HG02870 (cell line): ENCODE data around the gene EMILIN1.
A peak's percentile ranks its signal among the peaks of the same experiment; 100 is the strongest.
"Not testable (repeated sequence)": the region's sequence is repeated elsewhere in the genome, so short reads cannot be mapped to it uniquely, and the experiment has no call there.

Experiments used
- ATAC-seq: cut with Tn5 transposase; IDR thresholded peaks from one replicate; pipeline ENCODE4 v1.9.1; 2021; ENCODE audit warnings: mild to moderate bottlenecking, moderate library complexity; ENCODE audit not compliant: unreplicated experiment

The EMILIN1 gene

DNA sequence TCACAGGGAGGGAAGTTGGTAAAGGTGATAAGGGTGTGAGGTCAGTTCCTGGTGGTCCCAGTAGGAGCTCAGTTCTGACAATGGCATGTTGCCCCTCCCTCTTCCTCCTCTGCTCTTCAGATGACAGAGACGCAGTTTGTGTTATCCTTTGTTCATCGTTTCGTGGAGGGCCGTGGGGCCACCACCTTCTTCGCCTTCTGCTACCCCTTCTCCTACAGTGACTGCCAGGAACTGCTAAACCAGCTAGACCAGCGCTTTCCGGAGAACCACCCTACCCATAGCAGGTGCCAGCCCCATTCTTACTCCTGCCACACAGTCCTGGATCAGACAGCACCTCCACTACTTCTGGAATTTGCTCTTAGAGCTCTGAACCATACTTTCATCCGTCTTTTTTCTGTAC is 24.6 kb upstream of the EMILIN1 start:
- no peak for ATAC-seq

DNA sequence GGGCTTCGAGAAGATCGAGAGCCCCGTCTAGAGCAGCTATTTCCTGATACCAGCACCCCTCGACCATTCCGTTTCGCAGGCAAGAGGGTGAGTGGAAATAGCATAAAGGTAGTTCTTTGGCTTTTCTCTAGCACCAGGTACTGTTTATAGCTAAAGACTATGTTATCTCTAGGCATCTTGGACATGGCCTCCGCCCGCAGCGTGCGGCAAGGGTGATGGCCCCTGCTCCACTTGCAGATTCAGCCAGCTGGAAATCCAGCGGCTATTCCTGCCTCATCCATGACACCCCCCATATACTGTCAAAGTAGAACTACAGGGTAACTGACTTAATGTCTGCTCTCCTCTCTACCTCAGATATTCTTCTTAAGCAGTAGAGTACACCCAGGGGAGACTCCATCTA is 23.7 kb upstream of the EMILIN1 start:
- ATAC-seq = no peak

- ATAC-seq = no peak
Observed at GRCh38 chr2:27057184-27057583, 21.2 kb upstream of the EMILIN1 start.

- ATAC-seq = no peak
Observed at GRCh38 chr2:27058210-27058609, 20.2 kb upstream of the EMILIN1 start.

DNA sequence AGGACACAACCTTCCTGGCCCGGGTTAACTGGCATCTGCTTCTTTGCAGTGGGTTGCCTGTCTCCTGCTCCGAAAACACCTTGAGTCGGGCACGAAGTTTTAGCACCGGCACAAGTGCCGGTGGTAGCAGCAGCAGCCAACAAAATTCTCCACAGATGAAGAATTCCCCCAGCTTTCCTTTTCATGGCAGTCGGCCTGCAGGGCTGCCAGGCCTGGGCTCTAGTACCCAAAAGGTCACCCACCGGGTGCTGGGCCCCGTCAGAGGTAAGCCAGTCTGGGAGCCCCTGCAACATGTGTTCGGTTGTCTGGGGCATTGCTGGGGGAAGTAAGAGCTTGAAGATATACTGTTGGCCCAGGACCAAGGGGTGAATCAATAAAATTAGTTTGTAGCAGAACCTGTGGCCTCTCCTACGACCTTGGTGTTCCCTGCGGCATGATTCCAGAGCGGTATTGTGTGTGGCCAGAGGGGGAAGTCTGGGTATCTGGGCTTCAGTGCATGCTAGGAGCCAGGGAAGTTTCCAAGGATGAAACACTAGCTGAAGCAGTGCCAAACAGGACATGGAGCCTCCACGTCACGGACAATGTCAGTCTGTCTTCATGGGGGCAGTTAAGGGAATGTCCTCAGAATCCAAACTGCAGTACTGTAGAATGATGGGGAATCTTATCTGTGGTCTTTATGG is 19.1 kb upstream of the EMILIN1 start:
- ATAC-seq = no peak

DNA sequence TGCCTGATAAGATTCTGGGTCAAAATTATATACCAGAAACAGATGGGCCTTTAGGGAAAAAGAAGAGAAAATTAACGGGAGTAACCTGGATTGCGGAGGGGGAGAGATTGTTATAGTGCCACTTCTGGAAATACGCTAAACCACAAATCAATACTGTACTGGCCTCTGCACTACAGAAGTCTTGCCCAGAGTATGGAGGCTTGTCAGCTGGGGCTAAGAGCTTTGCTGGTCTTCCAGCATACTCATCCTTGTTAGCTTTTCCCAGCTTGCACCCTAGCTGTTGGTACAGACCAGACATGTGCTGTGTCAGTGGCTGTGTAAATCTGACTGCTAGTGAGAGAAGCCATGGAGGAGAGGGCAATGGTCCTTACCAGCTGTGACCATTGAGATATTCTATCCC is 18.1 kb upstream of the EMILIN1 start:
- no peak for ATAC-seq

- no peak for ATAC-seq
Observed at GRCh38 chr2:27065128-27065527, 13.3 kb upstream of the EMILIN1 start.

DNA sequence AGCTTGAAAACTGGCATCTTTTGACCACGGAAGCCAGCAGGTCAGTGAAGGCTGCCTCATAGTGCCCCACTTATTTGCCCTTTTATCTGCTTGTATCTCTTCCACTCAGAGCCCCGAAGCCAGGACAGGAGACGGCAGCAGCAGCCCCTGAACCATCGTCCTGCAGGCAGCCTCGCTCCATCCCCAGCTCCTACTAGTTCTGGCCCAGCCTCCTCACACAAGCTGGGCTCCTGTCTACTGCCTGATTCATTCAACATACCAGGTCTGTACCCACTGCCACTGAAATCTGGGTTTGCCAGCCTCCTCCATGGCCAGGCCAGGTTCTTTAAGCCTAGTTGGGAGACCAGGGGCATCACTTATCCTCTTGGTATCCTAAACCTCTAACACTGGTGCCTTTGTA is 11.0 kb upstream of the EMILIN1 start:
- no peak for ATAC-seq

DNA sequence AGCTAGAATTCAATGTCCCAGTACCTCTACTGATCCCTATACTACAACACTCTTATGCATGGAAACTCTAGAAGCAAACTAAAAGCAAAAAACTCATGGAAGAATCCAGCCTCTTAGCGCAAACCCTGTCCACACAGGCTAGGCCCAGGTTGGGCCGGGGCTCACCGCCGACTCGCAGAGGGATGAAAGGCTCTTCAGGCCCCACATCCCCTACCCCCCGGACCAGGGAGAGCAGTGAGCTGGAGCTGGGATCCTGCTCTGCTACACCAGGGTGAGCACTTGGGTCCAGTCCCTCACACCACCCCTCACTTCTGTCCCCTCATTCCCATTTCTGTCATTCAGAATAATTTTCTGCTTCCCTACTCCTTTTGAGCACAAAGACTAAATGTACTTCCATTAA is 9.0 kb upstream of the EMILIN1 start:
- ATAC-seq = no peak

- no peak for ATAC-seq
Observed at GRCh38 chr2:27069961-27070618, 8.3 kb upstream of the EMILIN1 start.

DNA sequence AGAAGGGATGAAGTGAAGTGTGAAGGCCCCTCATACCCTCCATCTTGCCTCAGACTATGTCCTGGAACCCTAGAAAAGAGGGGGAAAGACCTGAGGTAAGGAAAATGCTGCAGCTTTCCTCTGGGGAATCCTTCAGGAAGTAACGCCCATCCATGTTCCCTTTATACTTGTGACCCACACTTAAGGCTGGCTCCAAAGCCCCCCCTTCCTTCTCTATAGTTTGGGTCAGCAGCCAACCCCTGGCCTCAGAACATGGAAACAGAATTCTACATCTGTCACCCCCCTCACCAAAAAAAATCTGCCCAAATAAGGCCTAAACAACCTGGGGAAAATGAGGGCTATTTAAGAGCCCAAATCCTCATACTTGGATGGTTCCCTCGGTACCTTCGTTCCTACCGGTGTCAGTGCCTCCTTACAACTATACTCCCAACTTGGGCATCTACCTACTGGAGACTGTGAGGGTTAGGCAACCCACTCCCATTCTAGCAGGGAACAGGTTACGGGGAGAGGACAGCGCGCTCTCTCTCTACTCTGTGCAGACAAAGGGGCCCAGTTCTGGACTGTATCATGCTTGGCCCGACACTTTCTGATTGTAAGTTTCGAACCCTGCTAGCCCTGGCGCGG is 7.7 kb upstream of the EMILIN1 start:
- no peak for ATAC-seq

- ATAC-seq = peak; percentile 81
Observed at GRCh38 chr2:27071277-27071989, 7.0 kb upstream of the EMILIN1 start, which contains the start of gene OST4. OST4 (minus strand) TSS chr2:27071654.

DNA sequence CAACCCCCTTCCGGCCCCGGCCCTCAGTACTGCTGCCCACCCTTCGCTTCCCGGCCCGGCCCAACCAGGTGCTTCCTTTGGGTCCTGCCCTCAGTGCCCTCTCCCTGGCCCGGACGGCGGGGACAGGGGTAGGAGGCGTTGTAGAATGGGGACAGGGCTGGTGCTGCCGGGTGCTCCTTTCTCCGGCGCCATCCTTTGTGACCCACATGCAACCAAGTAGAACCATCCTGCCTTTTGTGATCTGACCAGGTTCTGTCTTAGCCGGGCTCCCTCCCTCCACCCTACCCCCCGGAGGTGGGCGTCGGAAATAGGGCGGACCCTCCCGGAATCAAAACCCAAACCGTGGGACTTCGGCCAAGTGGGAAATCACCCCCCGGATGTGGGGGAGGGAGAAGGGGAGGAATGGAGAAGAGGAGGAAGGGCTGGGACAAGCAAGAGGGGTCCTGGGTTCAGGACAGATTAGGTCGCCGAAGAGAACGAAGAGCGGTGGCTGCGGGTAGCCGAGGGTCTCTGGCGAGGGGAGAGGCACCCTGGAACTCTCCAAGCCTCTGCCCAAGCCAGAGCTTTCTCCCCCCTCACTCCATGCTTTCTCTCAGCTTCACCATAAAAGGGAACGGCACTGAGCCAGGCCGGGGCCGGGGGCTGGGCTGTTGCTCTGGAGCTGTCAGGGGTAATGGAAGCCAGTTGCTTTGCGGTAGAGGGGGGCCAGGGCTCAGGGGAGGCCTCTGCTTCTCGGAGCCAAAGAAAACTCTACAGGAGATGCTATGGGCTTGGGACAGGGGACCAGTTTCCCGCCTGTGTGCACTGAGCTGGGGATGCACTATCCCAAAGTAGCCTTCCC is 6.2 kb upstream of the EMILIN1 start:
- ATAC-seq = peak; percentile 15

GRCh38 chr2:27072920-27073319 is 5.5 kb upstream of the EMILIN1 start:
- no peak for ATAC-seq

- no peak for ATAC-seq
Observed at GRCh38 chr2:27073782-27074181, 4.6 kb upstream of the EMILIN1 start.

DNA sequence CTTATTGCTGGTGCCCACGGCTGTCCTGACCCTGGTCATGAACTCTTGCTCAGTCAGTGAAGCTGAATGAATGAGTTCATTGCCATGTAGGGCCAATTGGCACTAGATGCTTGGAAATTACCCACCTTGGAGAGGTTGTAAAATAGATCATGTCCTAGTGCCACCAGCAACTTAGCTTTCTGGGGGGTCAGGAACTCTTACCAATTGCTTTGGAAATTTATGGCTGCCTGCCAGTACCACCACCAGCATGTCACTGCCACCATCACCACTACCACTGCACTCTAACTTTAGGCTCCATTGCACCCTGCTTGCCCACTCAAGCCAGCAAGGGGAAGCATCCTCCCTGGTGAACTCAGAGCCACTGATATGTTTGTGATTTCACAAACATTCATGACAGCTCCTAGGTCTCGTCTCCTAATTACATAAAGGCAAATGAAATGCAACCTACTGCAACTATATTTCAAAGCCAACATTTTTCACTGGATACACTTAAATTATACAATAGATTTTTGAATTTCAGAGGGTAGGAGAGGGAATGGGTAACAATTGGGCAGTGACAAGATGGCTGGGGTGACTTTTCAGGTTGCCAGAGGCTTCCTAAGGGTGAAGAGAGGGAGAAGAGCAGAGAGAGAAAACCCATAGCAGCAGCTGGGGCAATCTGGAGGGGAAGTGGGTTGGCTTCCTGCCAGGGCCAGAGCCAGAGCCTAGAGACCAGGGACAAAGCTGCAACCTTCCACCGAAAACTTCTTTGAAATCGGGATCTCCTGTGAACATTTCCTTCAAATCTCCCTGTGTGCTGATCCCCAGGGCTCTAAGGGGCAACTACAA is 3.5 kb upstream of the EMILIN1 start:
- ATAC-seq = no peak

DNA sequence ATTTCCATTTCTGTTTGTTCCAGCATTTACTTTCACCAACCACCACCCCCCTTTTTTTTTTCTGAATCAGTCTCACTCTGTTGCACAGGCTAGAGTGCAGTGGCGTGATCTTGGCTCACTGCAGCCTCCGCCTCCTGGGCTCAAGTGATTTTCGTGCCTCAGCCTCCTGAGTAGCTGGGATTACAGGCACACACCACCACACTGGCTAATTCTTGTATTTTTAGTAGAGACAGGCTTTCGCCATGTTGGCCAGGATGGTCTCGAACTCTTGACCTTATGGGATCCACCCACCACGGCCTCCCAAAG is 2.9 kb upstream of the EMILIN1 start:
- ATAC-seq = not testable (repeated sequence)

- no peak for ATAC-seq
Observed at GRCh38 chr2:27076323-27076722, 2.1 kb upstream of the EMILIN1 start.

DNA sequence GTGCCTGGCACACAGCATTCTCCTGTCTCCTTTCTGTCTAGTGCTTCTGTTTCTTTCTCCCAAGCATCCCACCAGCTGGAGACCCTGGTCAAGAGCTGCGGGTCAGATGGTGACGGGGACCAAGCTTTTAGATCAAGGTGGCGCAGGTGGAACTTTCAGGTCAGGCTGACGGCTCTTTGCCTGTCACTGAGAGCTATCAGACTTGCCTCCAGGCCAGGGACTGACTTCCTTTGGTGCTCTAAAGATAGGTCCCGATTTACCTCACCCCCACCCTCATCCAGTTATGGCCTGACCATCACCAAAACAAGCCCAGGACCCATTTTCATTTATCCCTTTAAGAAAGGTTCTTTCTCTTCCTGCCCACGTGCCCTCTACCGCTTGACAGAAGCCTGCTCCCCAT is 1.2 kb upstream of the EMILIN1 start:
- no peak for ATAC-seq
